RWPE1 (cell line): Measurements from ENCODE around the gene CBFA2T3.

Source experiments
- CTCF ChIA-PET: fragments of 350-600 bp; sonication (Branson Sonifier 250); formaldehyde crosslinking; extraction: SDS; loops from one replicate; lab custom pipeline; 2021; lab: Yijun Ruan, JAX
- POLR2A ChIA-PET: fragments of 400-600 bp; formaldehyde crosslinking; extraction: SDS; loops from one replicate; lab custom pipeline; 2020; ENCODE audit warnings: antibody characterized with exemption; ENCODE audit not compliant: low non-redundant PET; lab: Yijun Ruan, JAX
- DNase-seq: peaks from one replicate; pipeline ENCODE4 v3.0.0; 2012; ENCODE audit warnings: low spot score
- H3K27ac ChIP-seq: fragments of 450-650 bp; 2 replicates; pipeline ENCODE4 v1.5.1; 2017
- TF ChIP-seq, protein P1 (sequence below): fragments of 450-650 bp; conservative IDR thresholded peaks from 2 replicates; pipeline ENCODE4 v1.5.1; 2017; ENCODE audit warnings: low read depth, mild to moderate bottlenecking

CBFA2T3 gene

DNA sequence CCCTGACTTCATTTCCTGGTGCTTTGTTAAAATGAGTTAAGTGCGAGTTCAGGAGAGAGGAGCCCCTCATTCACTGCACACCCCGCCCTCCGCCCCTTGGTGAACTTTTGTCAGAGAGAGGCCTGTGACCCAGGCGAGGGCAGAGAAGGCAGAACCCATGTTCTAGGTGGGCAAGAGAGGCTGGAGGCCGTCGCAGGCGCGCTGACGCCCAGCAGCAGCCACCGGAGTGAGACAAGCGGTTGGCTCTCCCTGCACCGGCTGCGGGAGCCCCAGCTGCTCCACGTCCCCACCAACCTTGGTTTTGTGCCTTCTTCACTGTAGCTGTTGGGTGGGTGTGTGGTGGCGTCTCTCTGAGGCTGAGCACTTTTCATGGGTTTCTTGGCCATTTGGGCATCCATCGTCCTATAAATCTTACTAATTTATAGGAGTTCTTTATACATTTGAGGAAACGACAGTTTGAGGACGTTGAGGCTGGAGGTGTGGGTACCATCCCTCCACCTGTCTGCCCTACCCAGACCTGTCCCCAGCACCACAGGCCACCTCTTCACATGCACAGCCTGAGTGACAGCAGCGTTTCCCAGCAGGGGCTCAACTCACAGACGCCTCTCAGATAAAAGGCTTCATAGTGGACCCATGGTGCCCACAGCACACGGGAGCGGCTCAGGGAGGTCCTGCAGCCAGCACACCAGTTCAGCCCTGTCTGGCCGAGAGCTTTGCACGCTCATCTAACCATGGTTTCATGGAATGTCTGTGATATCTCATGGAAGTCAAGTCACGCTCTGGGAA, 45.2 kb upstream of the CBFA2T3 start:
- H3K27ac ChIP-seq = no peak overlapping the region
- ChIA-PET POLR2A (no interaction called here), CTCF (no interaction called here)
- TF ChIP-seq, protein P1, sequence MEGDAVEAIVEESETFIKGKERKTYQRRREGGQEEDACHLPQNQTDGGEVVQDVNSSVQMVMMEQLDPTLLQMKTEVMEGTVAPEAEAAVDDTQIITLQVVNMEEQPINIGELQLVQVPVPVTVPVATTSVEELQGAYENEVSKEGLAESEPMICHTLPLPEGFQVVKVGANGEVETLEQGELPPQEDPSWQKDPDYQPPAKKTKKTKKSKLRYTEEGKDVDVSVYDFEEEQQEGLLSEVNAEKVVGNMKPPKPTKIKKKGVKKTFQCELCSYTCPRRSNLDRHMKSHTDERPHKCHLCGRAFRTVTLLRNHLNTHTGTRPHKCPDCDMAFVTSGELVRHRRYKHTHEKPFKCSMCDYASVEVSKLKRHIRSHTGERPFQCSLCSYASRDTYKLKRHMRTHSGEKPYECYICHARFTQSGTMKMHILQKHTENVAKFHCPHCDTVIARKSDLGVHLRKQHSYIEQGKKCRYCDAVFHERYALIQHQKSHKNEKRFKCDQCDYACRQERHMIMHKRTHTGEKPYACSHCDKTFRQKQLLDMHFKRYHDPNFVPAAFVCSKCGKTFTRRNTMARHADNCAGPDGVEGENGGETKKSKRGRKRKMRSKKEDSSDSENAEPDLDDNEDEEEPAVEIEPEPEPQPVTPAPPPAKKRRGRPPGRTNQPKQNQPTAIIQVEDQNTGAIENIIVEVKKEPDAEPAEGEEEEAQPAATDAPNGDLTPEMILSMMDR = no peak
- no peak for DNase-seq

DNA sequence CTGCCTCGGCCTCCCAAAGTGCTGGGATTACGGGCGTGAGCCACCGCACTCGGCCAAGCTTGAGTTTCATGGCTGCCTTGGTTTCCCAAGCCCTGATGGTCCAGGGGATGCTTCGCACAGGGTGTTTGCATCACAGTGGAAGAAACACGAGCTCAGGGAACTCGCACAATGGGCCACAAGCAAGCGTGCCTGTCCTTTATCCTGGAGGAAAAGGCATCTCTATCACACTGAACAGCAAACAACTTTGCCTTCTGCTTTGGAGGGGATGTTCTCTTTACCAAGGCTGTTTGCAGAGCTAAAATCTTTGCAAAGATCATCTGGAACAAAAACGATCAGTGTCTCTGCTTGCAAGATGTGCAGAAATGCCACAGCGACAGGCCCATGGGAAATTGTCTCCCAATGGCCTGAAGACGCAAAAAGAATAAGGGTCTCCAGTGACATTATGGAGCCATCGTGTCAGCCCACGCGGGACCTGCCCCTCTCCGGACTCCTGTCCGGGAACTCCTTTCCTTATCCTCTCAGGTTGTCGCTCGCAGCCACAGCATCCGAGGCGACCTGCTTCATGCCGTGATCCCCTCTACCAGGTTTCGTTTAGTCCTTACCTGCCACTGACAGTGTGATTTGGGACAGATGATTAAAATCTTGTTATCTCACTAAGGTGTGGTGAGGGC, 44.1 kb upstream of the CBFA2T3 start:
- TF ChIP-seq, protein P1 = no peak
- no peak overlapping the region for H3K27ac ChIP-seq
- no peak for DNase-seq
- ChIA-PET CTCF (no interaction called here), POLR2A (no interaction called here)

DNA sequence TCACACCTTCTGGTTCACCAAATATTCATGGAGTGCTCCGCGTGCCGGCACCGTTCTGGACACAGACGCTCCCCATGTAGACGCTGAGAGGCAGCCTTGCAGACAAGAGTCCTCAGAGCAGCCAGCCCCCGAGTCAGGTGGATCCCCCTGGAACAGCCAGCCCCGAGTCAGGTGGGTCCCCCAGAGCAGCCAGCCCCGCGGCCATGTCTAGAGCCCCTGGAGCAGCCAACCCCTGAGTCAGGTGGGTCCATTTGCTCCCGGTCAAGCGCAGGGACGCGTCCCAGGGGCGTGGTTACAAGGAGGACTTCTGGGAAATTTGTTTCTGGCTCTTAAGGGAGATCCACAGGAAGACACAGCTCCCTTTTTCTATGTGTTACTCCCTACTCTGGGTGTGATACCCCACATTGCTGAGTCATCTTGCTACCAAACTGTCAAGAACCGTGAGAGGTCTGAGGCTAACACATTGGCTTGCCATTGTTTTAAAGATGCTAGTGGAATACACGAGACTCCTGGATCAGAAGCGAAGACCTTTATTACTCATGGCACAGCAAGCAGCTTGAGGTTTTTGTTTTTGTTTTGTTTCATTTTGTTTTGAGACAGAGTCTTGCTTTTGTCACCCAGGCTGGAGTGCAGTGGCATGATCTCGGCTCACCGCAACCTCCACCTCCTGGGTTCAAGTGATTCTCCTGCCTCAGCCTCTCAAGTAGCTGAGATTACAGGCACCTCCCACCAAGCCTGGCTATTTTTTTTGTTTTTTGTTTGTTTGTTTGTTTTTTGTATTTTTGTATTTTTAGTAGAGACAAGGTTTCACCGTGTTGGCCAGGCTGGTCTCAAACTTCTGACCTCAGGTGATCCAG, 43.3 kb upstream of the CBFA2T3 start:
- no peak for DNase-seq
- ChIA-PET CTCF (interaction anchor here (0.6 kb wide), 1 partner anchor 1349 kb away, joined by 3 read pairs; no protein-coding TSS in a partner anchor), POLR2A (no interaction called here)
- no peak overlapping the region for H3K27ac ChIP-seq
- TF ChIP-seq, protein P1 = no peak

DNA sequence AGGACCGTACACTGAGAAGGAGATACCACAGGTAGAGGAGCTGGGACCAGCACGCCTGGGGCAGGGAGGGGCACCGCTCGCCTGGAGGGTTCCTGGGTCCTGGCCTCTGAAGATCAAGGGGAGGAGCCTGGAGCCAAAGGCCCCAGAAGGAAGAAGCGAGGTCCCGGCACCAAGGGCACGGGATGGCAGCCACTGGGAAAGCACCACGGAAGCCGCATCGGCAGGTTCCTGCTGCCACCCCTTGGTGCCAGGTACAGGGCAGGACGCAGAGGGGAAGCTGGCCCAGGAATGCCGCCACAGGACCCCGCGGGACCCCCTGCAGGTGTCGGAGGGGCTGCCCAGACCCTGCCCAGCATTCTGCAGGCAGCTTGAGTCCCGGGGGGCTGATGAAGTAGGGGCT, 42.5 kb upstream of the CBFA2T3 start:
- ChIA-PET POLR2A (no interaction called here), CTCF (no interaction called here)
- DNase-seq = no peak
- no peak overlapping the region for H3K27ac ChIP-seq
- TF ChIP-seq, protein P1 = no peak

DNA sequence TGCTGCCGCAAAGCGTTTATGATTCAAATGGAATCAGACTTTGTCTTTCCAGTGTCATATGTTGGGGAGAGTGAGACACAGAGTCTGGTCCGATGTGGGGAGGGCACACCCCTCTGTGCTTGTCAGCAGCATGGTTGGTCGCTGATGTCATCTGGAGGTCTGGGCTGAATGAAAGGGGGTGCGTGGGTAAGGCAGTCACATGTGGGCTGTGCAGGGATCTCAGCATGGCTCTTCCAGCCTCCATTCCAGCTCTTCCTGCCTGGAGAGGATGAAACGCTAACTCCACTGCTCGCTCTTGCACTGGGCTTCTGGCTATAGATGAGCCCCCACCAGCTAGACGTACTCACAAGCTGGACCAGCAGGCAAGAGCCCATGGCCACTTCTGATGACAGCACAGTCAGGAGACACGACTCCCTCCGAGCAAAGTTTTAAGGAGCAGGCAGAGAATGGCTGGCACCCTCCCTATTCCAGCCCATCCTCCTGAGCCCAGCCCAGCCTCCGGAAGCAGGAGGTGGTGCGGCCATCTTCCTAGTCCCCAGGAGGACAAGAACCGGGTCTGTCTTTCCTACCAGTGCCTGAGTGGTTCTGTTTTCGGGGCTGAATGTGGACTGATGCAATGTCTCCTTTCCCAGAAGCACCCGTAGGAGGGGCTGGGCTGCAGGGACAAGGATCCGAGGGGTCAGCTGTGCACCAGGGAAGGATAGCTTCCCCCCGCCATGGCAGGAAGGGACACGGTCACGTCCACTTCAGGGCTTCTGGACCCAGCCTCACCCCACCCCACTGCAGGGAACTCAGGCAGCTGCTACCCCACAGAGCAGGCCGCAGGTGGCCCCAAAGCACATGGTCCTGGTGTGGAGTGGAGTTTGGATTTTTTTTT, 41.5 kb upstream of the CBFA2T3 start:
- DNase-seq = no peak
- ChIA-PET POLR2A (no interaction called here), CTCF (interaction anchor here (0.6 kb wide), 1 partner anchor 151 kb away, joined by 3 read pairs; no protein-coding TSS in a partner anchor)
- TF ChIP-seq, protein P1 = no peak
- no peak overlapping the region for H3K27ac ChIP-seq
